SIG-M5 (cell line): Measurements from ENCODE around the gene MEGF11.

Experiments
- DNase-seq: peaks from one replicate; lab custom pipeline; 2025; lab: John Stamatoyannopoulos, UW

The MEGF11 gene

GRCh38 chr15:65847989-65848388 is 405.6 kb downstream of the MEGF11 start:
- DNase-seq = no peak

- DNase-seq = no peak
Observed at GRCh38 chr15:65845826-65846519, 407.6 kb downstream of the MEGF11 start.
